Measurements from ENCODE around the gene SMAD6.

SMAD6 gene

DNA sequence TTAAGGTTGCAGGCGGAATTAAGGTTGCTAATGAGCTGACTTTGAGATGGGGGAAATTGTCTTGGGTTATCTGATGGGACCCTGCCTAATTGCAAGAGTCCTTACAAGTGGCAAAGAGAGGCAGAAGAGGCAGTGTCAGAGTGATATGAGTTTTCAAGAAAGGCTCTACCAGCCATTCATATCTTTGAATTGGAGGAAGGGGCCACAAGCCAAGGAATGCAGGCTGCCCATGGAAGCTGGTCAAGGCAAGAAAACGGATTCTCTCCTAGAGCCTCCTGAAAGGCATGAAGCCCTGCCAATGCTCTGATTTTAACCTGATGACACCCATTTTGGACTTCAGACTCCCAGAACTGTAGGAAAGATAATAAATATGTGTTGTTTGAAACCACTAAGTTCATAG, 20.6 kb upstream of the SMAD6 start:
- no peaks in the 10 kb centered on the region for H3K9me3 ChIP-seq (ENCODE audit: control insufficient read depth, insufficient read depth, low read depth, low read length)
- ChIA-PET POLR2A (no interaction called here), CTCF (interaction anchor here (1.6 to 3.5 kb wide), 2 partner anchors 62 to 77 kb away, joined by 4 to 13 read pairs; no protein-coding TSS in a partner anchor)
- no peak overlapping the region for H3K4me3 ChIP-seq (ENCODE audit: low read depth, low read length)
- H3K36me3 ChIP-seq (ENCODE audit: control insufficient read depth in 2 of 2, insufficient read depth in 1 of 2, low read length in 2 of 2): no peaks in the 10 kb centered on the region
- no peak overlapping the region for H3K27ac ChIP-seq (ENCODE audit: extremely low read depth, low read depth, low read length)
- 0 out of 2 replicates have a peak, but pooled peaks cover 4% of the 10 kb centered on the region for H3K4me1 ChIP-seq (ENCODE audit: control insufficient read depth, insufficient read depth, low read length)
- TF ChIP-seq ZNF133 (tag by site-specific recombination; IDR thresholded peaks at IDR 0.05) (no peak), TRIM28 (IDR thresholded peaks at IDR 0.05; ENCODE audit: borderline replicate concordance, low read length) (peak; percentile 17; the same call in 1 of the 2 replicates), SETDB1 (IDR thresholded peaks at IDR 0.05; ENCODE audit: insufficient read length, low read length) (peak; percentile 60)
- TF ChIP-seq, protein P1, sequence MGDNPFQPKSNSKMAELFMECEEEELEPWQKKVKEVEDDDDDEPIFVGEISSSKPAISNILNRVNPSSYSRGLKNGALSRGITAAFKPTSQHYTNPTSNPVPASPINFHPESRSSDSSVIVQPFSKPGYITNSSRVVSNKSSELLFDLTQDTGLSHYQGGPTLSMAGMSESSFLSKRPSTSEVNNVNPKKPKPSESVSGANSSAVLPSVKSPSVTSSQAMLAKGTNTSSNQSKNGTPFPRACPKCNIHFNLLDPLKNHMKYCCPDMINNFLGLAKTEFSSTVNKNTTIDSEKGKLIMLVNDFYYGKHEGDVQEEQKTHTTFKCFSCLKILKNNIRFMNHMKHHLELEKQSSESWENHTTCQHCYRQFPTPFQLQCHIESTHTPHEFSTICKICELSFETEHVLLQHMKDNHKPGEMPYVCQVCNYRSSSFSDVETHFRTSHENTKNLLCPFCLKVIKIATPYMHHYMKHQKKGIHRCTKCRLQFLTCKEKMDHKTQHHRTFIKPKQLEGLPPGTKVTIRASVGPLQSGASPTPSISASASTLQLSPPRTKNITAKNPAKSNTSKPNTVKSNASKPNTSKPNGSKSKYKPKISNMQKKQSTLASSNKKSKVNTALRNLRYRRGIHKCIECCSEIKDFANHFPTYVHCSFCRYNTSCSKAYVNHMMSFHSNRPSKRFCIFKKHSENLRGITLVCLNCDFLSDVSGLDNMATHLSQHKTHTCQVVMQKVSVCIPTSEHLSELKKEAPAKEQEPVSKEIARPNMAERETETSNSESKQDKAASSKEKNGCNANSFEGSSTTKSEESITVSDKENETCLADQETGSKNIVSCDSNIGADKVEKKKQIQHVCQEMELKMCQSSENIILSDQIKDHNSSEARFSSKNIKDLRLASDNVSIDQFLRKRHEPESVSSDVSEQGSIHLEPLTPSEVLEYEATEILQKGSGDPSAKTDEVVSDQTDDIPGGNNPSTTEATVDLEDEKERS (tag by site-specific recombination; IDR thresholded peaks at IDR 0.05): peak; percentile 74; the same call in 1 of the 2 replicates

DNA sequence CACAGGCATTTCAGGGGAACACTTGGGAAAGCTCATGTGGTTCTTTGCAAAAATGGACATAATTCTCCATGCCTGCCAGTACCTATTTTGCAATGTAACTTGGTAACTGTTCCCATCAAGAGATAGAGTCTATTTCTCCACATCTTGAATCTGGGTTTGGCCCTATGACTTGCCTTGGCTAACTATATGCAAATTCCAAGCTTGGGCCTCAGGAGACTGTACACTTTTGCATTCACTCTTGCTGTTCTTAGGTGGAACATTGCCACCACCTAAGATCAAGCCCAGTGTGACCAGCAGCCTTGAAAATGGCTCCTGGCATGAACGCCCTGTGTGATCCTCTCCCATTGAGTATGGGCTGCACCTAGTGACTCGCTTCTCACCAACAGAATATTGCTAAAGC, 19.8 kb upstream of the SMAD6 start:
- H3K9me3 ChIP-seq (ENCODE audit: control insufficient read depth, insufficient read depth, low read depth, low read length): no peaks in the 10 kb centered on the region
- H3K4me1 ChIP-seq (ENCODE audit: control insufficient read depth, insufficient read depth, low read length): 0 out of 2 replicates have a peak, but pooled peaks cover 4% of the 10 kb centered on the region
- no peak overlapping the region for H3K4me3 ChIP-seq (ENCODE audit: low read depth, low read length)
- no peak for TF ChIP-seq ZNF660 (tag by site-specific recombination; IDR thresholded peaks at IDR 0.05)
- TF ChIP-seq ZNF677 (tag by site-specific recombination; IDR thresholded peaks at IDR 0.05): peak; percentile 94
- no peak overlapping the region for H3K27ac ChIP-seq (ENCODE audit: extremely low read depth, low read depth, low read length)
- H3K36me3 ChIP-seq (ENCODE audit: control insufficient read depth in 2 of 2, insufficient read depth in 1 of 2, low read length in 2 of 2): no peaks in the 10 kb centered on the region
- POLR2A ChIA-PET: interaction anchor here (0.7 kb wide), 1 partner anchor 15 kb away, joined by 3 read pairs; no protein-coding TSS in a partner anchor
- CTCF ChIA-PET: interaction anchor here (0.7 kb wide), 1 partner anchor 63 kb away, joined by 3 read pairs; no protein-coding TSS in a partner anchor

DNA sequence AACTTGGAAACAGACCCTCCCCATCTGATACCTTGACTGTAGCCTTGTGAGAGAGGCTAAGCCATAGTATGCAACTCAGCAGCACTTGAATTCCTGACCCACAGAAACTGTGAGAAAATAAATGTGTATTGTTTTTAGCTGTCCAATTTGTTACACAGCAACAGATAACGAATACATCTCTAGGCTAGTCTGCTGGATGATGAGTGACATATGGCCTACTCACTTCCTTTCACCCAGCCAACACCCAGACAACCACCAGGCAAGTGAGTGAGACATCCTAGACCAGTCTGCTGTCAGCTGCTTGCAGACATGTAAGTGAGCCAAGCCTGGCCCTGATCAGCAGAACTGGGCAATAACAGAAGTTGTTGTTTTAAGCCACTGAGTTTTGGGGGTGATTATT, 19.2 kb upstream of the SMAD6 start:
- Histone ChIP-seq H3K4me3 (ENCODE audit: low read depth, low read length) (no peak overlapping the region), H3K9me3 (ENCODE audit: control insufficient read depth, insufficient read depth, low read depth, low read length) (no peaks in the 10 kb centered on the region), H3K36me3 (ENCODE audit: control insufficient read depth in 2 of 2, insufficient read depth in 1 of 2, low read length in 2 of 2) (no peaks in the 10 kb centered on the region), H3K4me1 (ENCODE audit: control insufficient read depth, insufficient read depth, low read length) (0 out of 2 replicates have a peak, but pooled peaks cover 4% of the 10 kb centered on the region), H3K27ac (ENCODE audit: extremely low read depth, low read depth, low read length) (no peak overlapping the region)
- ChIA-PET POLR2A (no interaction called here), CTCF (interaction anchor here (0.7 to 4.3 kb wide), 3 partner anchors 9 to 64 kb away, joined by 3 to 32 read pairs (median 3); no protein-coding TSS in a partner anchor)
- TF ChIP-seq, protein P2, sequence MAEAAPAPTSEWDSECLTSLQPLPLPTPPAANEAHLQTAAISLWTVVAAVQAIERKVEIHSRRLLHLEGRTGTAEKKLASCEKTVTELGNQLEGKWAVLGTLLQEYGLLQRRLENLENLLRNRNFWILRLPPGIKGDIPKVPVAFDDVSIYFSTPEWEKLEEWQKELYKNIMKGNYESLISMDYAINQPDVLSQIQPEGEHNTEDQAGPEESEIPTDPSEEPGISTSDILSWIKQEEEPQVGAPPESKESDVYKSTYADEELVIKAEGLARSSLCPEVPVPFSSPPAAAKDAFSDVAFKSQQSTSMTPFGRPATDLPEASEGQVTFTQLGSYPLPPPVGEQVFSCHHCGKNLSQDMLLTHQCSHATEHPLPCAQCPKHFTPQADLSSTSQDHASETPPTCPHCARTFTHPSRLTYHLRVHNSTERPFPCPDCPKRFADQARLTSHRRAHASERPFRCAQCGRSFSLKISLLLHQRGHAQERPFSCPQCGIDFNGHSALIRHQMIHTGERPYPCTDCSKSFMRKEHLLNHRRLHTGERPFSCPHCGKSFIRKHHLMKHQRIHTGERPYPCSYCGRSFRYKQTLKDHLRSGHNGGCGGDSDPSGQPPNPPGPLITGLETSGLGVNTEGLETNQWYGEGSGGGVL (tag by site-specific recombination; IDR thresholded peaks at IDR 0.05): no peak
- peak; percentile 83 for TF ChIP-seq RBAK (tag by site-specific recombination; IDR thresholded peaks at IDR 0.05)

DNA sequence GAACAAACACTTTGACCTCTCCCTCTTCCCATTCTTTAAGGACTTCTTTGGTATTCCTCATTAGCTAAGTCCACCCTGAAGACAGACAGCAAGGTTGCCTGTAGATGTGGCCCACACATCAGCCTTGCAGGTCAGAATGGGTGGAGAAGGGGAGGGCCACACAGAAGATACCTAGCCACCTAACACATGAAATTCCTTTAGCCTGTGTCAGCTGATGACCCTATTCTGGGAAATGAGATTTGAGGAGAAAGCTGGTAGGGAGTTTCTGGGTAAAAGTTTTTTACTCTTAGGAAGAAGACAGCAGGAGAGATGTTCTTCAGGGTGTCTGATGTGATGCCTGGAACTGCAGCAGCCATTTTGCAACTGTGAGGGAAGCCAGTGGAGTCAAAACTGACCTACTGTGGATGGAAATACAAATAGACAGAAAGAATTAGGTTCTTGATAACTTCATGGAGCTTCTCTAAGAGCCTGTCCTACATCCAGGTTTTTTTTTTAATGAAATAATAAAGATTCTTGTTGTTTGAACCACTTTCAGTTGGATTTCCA, 17.8 kb upstream of the SMAD6 start:
- Histone ChIP-seq H3K9me3 (ENCODE audit: control insufficient read depth, insufficient read depth, low read depth, low read length) (no peaks in the 10 kb centered on the region), H3K27ac (ENCODE audit: extremely low read depth, low read depth, low read length) (no peak overlapping the region), H3K4me3 (ENCODE audit: low read depth, low read length) (no peak overlapping the region), H3K4me1 (ENCODE audit: control insufficient read depth, insufficient read depth, low read length) (0 out of 2 replicates have a peak, but pooled peaks cover 4% of the 10 kb centered on the region), H3K36me3 (ENCODE audit: control insufficient read depth in 2 of 2, insufficient read depth in 1 of 2, low read length in 2 of 2) (no peaks in the 10 kb centered on the region)
- CTCF ChIA-PET: interaction anchor here (1.3 to 4.3 kb wide), 4 partner anchors 15 to 167 kb away, joined by 3 to 32 read pairs (median 9); no protein-coding TSS in a partner anchor
- no peak for TF ChIP-seq ZNF239 (tag by site-specific recombination; IDR thresholded peaks at IDR 0.05)
- TF ChIP-seq, protein P1 (tag by site-specific recombination; IDR thresholded peaks at IDR 0.05): peak; percentile 75; the same call in 1 of the 2 replicates
- POLR2A ChIA-PET: interaction anchor here (1.0 to 1.1 kb wide), 2 partner anchors 14 to 17 kb away, joined by 3 read pairs; no protein-coding TSS in a partner anchor
